GM18502 (cell line): ENCODE measurements around the gene HTT-AS.

ENCODE experiments used
- ATAC-seq: cut with Tn5 transposase; IDR thresholded peaks from one replicate; pipeline ENCODE4 v1.9.1; 2021; ENCODE audit warnings: mild to moderate bottlenecking; ENCODE audit not compliant: unreplicated experiment, poor library complexity

The HTT-AS gene

GRCh38 chr4:3034231-3034630 is 40.1 kb downstream of the HTT-AS start:
- no peak for ATAC-seq

DNA sequence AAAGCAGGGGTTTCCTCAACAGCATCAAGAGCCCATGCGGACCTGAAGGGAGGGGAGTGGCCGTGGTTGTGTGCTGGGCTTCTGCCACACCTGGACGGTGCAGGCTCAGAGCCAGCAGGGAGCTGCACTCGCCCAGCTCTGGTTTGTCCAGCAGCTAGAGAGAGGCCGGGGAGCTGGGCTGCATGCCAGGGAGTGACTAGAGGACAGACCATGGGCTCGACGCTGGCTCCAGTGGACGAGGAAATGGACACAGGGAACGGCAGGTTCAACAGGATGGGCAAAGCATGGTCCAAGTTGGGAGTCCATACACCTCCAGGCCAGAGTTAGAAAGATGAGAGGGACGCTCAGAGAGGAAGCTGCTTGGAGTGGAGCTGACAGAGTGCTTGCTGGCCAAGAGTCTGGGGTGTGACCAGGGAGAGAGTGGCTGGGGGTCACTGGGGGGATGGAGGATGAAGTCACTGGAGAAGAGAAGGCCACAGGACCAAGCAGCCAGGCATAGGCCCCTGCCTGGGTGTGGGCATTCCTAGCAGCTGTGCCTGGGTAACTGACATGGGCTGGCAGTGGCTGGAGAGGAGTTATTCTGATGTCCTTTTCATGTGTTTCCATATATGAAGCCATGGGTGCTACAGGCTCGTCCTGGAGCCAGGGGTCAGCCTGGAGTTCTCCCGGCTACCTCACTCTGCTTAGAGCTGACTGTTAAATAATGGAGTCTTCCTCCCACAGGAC is 42.8 kb downstream of the HTT-AS start:
- ATAC-seq = no peak

GRCh38 chr4:3030566-3031356 is 43.6 kb downstream of the HTT-AS start:
- ATAC-seq = no peak

DNA sequence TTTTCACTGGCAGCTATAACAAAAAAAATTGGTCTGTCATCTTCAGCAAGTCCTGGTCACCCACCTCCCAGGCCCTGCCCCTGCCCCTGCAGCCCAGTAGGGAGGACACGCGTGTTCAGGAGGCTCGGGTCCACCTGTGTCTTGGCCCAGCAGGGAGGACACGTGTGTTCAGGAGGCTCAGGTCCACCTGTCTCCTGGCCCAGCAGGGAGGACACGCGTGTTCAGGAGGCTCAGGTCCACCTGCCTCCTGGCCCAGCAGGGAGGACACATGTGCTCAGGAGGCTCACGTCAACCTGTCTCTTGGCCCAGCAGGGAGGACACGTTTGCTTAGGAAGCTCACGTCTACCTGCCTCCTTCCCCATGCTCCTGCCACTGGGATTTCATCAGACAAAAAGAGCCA is 44.9 kb downstream of the HTT-AS start:
- no peak for ATAC-seq

DNA sequence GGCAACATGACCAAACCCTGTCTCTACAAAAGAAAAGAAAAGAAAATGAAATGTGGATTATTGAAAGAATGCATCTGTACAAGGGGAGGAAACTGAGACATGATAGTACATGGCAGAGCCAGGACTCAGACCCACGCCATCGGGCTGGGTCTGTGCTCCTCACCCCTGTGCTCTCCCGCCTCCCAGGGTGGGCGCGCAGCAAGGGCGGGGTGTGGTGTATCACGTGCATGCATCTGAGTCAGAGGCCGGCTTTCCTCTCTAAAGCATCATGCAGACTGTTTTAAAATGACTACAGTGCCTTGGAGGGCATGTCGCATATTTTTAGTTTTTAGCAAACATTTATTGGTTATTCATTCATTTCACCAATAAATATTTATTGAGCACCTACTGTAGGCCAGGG is 47.8 kb downstream of the HTT-AS start:
- no peak for ATAC-seq

DNA sequence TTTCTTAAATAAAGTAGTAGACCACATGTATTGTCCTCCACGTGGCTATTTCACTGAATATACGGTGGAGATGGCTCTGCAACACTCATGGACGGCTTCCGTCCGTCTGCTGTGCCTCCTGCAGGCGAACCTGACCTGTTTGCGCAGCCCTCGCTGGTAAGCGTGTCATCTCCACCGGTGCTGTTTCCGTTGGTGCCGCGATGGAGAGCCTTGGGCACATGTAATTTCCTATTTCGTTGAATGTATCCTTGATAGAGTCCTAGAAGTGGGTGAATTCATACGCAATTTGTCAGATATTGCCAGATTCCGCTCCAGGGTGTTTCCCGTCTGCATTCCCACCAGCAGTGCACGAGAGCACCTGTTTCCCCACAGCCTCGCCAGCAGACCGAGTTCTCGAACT is 48.5 kb downstream of the HTT-AS start:
- no peak for ATAC-seq

DNA sequence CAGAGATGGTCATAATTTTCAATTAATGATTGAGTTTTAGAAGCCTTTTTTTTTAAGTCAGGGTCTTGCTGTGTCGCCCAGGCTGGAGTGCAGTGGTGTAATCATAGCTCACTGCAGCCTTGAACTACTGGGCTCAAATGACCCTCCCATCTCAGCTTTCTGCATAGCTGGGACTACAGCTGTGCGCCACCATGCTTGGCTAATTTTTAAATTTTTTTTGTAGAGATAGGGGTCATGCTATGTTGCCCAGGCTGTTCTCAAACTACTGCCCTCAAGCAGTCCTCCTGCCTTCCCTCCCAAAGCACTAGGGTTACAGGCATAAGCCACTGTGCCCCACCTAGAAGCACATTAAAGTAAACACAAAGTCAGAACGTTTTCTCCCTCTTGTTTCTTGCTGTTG is 51.7 kb downstream of the HTT-AS start:
- no peak for ATAC-seq

DNA sequence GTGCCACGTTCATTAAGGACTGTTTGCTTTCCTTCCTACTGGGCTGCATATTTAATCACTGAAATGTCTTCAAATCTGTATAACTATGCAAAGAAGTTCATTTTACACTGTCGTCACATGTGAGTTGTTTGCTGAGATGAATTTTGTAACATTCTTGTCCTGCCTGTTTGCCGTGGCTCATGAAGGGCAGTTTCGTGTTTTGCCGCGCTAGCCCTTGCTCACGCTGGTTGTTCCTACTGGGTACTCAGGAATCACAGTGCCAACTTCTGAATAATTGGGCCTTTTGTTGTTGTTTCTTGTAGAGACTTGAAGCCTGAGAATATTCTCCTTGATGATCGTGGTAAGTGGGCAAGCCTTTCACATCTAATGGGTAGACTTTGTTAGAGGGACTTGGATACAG is 52.2 kb downstream of the HTT-AS start:
- ATAC-seq = no peak

DNA sequence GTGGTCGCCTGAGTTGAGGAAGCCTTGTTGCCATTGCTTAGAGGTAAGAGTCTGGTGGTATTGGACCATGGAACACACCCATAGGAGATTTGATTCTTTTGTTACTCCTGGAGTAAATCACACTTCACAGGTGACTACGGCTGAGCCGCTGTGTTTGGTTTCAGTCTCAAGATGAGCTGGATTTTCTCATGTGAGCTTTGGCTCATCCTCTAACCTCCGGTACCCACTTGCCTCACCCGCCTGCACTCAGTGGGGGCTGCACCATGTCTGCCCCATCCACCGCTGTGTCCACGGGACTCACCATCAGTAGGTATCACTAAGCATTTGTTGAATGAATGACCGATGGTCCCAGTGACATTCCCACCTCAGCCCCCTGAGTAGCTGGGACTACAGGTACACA is 52.7 kb downstream of the HTT-AS start:
- peak; percentile 43 for ATAC-seq

DNA sequence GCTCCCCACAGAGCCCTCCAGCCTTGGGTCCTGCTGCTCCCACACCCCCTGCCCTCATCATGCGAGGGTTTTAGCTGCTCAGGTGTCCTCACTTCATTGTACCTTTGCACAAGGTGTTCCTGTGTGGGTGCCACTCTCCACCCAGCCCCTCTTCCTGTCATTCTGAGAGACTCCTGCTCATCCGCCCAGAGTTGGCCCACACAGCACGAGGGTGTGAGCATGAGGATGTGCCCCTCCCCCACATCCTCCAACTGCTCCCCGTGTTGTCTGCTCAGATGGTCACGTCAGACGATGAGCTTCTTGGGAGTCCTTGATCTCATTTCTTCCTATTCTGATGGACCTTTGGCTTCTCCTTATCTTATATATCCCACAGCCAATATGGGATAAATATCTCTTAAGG is 53.2 kb downstream of the HTT-AS start:
- ATAC-seq = no peak

GRCh38 chr4:3019145-3019846 is 55.0 kb downstream of the HTT-AS start:
- no peak for ATAC-seq

DNA sequence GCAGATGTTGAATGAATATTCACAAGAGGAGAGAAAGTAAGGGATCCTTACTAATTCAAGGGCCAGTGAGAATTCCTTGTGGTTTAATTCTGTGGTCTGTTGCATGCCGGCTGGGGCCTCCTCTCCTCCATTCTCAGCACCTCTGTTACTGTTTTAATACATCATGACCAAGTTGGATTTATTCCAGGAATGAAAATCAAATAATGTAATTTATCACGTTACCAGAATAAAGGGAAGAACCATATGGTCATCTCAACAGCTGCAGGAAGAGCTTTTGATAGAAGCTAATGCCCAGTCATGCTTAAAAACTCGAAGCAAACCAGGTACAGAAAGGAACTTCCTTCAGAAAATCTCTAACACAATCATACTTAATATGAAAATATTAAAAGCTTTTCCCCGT is 56.8 kb downstream of the HTT-AS start:
- ATAC-seq = no peak

- ATAC-seq = no peak
Observed at GRCh38 chr4:3016961-3017360, 57.4 kb downstream of the HTT-AS start.

- peak; percentile 66 for ATAC-seq
Observed at GRCh38 chr4:3013839-3014350, 60.4 kb downstream of the HTT-AS start.
